ENCODE data around the gene CEP41. TPM values are rescaled to one million over a fixed set of nuclear protein-coding genes. Genes with fewer than 3 reads are reported as not detected.

The CEP41 gene
- total RNA-seq, 6 experiments from 2014 or later: 2.6 to 11.7 (median 4.6) TPM

- Histone ChIP-seq H3K27me3 (no peaks in the 10 kb centered on the region), H3K27ac (no peak overlapping the region), H3K36me3 (no peaks in the 10 kb centered on the region), H3K4me1 (no peaks in the 10 kb centered on the region), H3K4me3 (no peak overlapping the region), H3K9me3 (no peaks in the 10 kb centered on the region)
- no peak for ATAC-seq
- DNase-seq: no peak
- 93% methylated on average over 6 of the region's 7 CpGs for WGBS (ENCODE audit: insufficient coverage, low coverage, low lambda C conversion rate, missing lambda C conversion rate)
- intact Hi-C loops (cut with DNase I): no loop called here
- no peak for TF ChIP-seq POLR2A (IDR thresholded peaks at IDR 0.05)
- TF ChIP-seq, protein P1, sequence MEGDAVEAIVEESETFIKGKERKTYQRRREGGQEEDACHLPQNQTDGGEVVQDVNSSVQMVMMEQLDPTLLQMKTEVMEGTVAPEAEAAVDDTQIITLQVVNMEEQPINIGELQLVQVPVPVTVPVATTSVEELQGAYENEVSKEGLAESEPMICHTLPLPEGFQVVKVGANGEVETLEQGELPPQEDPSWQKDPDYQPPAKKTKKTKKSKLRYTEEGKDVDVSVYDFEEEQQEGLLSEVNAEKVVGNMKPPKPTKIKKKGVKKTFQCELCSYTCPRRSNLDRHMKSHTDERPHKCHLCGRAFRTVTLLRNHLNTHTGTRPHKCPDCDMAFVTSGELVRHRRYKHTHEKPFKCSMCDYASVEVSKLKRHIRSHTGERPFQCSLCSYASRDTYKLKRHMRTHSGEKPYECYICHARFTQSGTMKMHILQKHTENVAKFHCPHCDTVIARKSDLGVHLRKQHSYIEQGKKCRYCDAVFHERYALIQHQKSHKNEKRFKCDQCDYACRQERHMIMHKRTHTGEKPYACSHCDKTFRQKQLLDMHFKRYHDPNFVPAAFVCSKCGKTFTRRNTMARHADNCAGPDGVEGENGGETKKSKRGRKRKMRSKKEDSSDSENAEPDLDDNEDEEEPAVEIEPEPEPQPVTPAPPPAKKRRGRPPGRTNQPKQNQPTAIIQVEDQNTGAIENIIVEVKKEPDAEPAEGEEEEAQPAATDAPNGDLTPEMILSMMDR (IDR thresholded peaks at IDR 0.05): no peak
Observed at GRCh38 chr7:130418306-130418705, 22.5 kb downstream of the CEP41 start.

GRCh38 chr7:130417213-130417612 lies 23.6 kb downstream of the CEP41 start:
- intact Hi-C loops (cut with DNase I): no loop called here
- Histone ChIP-seq H3K9me3 (no peaks in the 10 kb centered on the region), H3K4me3 (no peak overlapping the region), H3K36me3 (no peaks in the 10 kb centered on the region), H3K27ac (no peak overlapping the region), H3K4me1 (no peaks in the 10 kb centered on the region), H3K27me3 (no peaks in the 10 kb centered on the region)
- WGBS (ENCODE audit: insufficient coverage, low coverage, low lambda C conversion rate, missing lambda C conversion rate): 37% methylated on average over 5 of the region's 5 CpGs
- no peak for ATAC-seq
- no peak for DNase-seq
- TF ChIP-seq POLR2A (IDR thresholded peaks at IDR 0.05): no peak
- TF ChIP-seq, protein P1 (IDR thresholded peaks at IDR 0.05): no peak

DNA sequence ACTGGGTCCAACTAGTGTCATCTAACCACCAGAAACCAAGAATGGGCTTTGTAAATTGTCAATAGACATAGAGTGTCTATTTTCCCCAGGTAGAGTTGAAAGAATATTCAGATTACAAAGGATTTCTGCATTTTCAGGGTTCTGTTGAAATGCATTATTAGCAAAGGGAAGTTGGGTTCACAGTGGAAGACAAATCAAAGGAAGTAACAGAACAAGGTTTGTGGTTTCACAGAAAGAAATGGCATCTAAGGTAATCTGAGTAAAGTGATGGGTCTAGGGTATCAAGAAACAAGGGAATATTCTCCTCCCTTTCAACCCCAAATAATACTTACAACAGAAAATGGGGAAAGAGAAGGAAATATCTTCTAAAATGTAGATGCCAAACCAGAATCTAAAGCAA lies 25.8 kb downstream of the CEP41 start:
- DNase-seq (no peak), ATAC-seq (no peak)
- Histone ChIP-seq H3K36me3 (no peaks in the 10 kb centered on the region), H3K4me3 (no peak overlapping the region), H3K9me3 (no peaks in the 10 kb centered on the region), H3K27me3 (no peaks in the 10 kb centered on the region), H3K27ac (no peak overlapping the region), H3K4me1 (no peaks in the 10 kb centered on the region)
- TF ChIP-seq, protein P1 (IDR thresholded peaks at IDR 0.05): no peak
- intact Hi-C loops (cut with DNase I): no loop called here

DNA sequence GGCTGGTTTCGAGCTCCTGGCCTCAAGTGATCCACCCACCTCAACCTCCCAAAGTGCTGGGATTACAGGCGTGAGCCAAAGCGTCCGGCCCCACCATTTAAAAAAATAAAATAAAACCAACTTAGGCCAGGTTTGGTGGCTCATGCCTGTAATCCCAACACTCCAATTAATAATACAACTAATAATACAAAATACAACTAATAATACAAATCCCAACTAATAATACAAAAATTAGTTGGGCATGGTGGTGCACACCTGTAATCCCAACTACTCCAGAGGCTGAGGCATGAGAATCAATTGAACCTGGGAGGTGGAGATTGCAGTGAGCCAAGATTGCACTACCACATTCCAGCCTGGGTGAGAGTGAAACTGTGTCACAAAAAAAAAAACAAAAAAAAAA lies 27.6 kb downstream of the CEP41 start:
- no peaks in the 10 kb centered on the region for H3K36me3 ChIP-seq
- H3K4me1 ChIP-seq: no peaks in the 10 kb centered on the region
- no peaks in the 10 kb centered on the region for H3K27me3 ChIP-seq
- H3K9me3 ChIP-seq: no peaks in the 10 kb centered on the region
- ATAC-seq: no peak
- no peak for DNase-seq
- 100% methylated on average over 4 of the region's 4 CpGs for WGBS (ENCODE audit: insufficient coverage, low coverage, low lambda C conversion rate, missing lambda C conversion rate)
- no peak overlapping the region for H3K4me3 ChIP-seq
- H3K27ac ChIP-seq: no peak overlapping the region
- no peak for TF ChIP-seq POLR2A (IDR thresholded peaks at IDR 0.05)
- intact Hi-C loops (cut with DNase I): no loop called here

DNA sequence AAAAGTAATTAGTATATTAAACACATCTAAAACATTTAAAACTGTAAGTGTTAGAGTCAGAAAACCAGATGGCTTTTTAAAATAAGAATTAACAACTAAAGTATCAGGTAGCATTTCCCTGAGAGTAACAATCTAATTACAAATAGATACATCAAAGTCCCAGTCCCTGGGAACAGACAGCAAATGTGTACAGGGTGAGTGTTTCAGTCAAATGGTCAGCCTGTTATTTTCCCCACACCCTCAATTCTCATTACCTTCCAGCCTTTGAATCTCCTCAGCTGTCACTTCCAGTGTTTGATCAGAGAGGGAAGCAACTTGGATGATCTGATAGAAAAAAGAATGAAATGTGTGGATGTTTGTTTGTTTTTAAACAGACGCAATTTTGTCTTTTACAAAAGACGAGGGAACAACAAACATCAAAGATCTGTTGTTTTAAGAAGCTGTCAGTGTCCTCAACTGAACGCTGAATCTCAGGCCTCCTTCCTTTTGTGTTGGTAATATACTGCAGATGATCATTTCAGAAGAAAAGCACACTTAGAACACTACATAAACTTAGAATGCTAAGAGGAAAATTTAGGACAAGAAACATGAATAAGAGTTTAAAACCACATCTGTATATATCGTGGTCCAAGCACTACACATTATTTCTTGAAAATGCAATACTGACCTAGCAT lies 29.8 kb downstream of the CEP41 start:
- intact Hi-C loops (cut with DNase I): no loop called here
- TF ChIP-seq POLR2A (IDR thresholded peaks at IDR 0.05): no peak
- TF ChIP-seq, protein P1 (IDR thresholded peaks at IDR 0.05): no peak
- H3K4me3 ChIP-seq: no peak overlapping the region
- H3K27ac ChIP-seq: no peak overlapping the region
- no peaks in the 10 kb centered on the region for H3K9me3 ChIP-seq
- ATAC-seq (no peak), DNase-seq (no peak)
- WGBS (ENCODE audit: insufficient coverage, low coverage, low lambda C conversion rate, missing lambda C conversion rate): 68% methylated on average over 4 of the region's 4 CpGs
- H3K27me3 ChIP-seq: no peaks in the 10 kb centered on the region
- no peaks in the 10 kb centered on the region for H3K36me3 ChIP-seq
- H3K4me1 ChIP-seq: no peaks in the 10 kb centered on the region
